Cardiac muscle cell (in vitro differentiated cells and primary cell): ENCODE results near the gene MRPS10. TPM values are rescaled to one million over a fixed set of nuclear protein-coding genes. Genes with fewer than 3 reads are reported as not detected.
A peak's percentile ranks its signal among the peaks of the same experiment; 100 is the strongest.

ENCODE experiments used
- DNase-seq, 2 donors: peaks; one replicate each; pipeline versions ENCODE4 v3.0.0 to v3.0.0-alpha.2; 2010 to 2017; ENCODE audit warnings: low read depth in 1 of 2, low spot score in 1 of 2
- H3K27ac ChIP-seq: fragments of 200-600 bp; sonication (generic); 2 replicates; pipeline ENCODE4 v1.5.1; 2016
- H3K27me3 ChIP-seq: fragments of 200-600 bp; sonication (generic); 2 replicates; pipeline ENCODE4 v1.6.0; 2016; ENCODE audit warnings: control low read depth
- H3K36me3 ChIP-seq: fragments of 200-600 bp; sonication (generic); 2 replicates; pipeline ENCODE4 v1.5.1; 2016; ENCODE audit warnings: control low read depth
- H3K4me1 ChIP-seq: fragments of 200-600 bp; sonication (generic); 2 replicates; pipeline ENCODE4 v1.8.1; 2017; ENCODE audit warnings: low read depth, mild to moderate bottlenecking, mixed run types
- H3K4me3 ChIP-seq: fragments of 200-600 bp; sonication (generic); 2 replicates; pipeline ENCODE4 v1.5.1; 2016; ENCODE audit warnings: mild to moderate bottlenecking
- H3K9me3 ChIP-seq: fragments of 200-600 bp; sonication (generic); 2 replicates; pipeline ENCODE4 v1.5.1; 2017; ENCODE audit warnings: low read depth, mild to moderate bottlenecking, control low read depth
- CTCF ChIP-seq: IDR thresholded peaks from 2 replicates; pipeline ENCODE4 v1.5.1; 2012; ENCODE audit warnings: low read depth, mild to moderate bottlenecking, low read length
- polyA plus RNA-seq: library from polyadenylated mRNA; unstranded; fragments of >200 nt; fragmentation: Nextera tagmentation; extraction: Ambion mirVana; gene quantifications from 2 replicates; pipeline ENCODE4 v1.2.1, GENCODE V29; 2016
- total RNA-seq: library from RNA; depleted of rRNA; stranded (reverse); fragments of >200 nt; gene quantifications from 2 replicates; pipeline ENCODE4 v1.2.3, GENCODE V29; 2016

The MRPS10 gene
- total and polyA plus RNA-seq, 2 experiments from 2014 or later, result 15.8 to 39.8 TPM

- Histone ChIP-seq H3K27ac (no peak overlapping the region), H3K36me3 (peaks cover 8% of the 10 kb centered on the region), H3K9me3 (no peaks in the 10 kb centered on the region), H3K27me3 (no peaks in the 10 kb centered on the region), H3K4me3 (no peak overlapping the region), H3K4me1 (no peaks in the 10 kb centered on the region)
- no peak for TF ChIP-seq CTCF
- DNase-seq, result no peak
These were observed 8.5 kb upstream of the MRPS10 start for GRCh38 chr6:42226161-42226611.

DNA sequence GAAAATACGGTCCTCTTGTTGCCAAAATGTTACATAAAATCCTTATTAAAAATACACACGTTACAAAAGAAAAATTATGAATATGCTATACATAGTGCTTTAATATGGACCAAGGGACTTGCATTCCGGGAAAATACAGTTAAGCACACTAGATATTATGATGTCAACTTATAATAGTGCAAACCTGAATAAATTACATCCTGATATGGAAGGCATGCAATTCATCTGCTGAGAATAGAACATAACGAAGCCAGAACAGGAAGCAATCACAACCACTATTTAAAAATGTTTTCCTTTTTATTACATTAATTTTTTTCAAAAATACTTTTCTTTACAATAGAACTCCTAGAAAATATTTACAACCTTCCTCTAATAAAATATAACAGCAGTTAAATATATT, 7.8 kb upstream of the MRPS10 start:
- Histone ChIP-seq H3K36me3 (peaks cover 8% of the 10 kb centered on the region), H3K4me1 (no peaks in the 10 kb centered on the region), H3K9me3 (no peaks in the 10 kb centered on the region), H3K4me3 (no peak overlapping the region), H3K27ac (no peak overlapping the region), H3K27me3 (no peaks in the 10 kb centered on the region)
- no peak for TF ChIP-seq CTCF
- DNase-seq, result no peak

DNA sequence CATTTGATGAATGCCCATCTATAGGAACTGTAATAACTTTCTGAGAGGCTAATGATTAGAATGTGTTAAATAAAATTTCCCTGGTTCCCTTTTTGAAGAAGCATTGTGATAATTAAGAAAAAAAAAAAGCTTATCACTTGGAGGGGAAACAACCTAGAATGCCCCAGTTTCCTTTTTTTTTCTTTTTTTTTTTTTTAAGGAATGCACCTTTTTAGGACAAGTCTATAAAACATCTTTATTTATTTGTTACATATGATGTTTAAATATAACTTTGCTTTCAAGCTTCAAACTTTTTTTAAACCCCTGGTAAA, 7.3 kb upstream of the MRPS10 start:
- Histone ChIP-seq H3K4me3 (no peak overlapping the region), H3K4me1 (no peaks in the 10 kb centered on the region), H3K27me3 (no peaks in the 10 kb centered on the region), H3K9me3 (no peaks in the 10 kb centered on the region), H3K36me3 (peaks cover 8% of the 10 kb centered on the region), H3K27ac (no peak overlapping the region)
- DNase-seq, result no peak
- no peak for TF ChIP-seq CTCF

DNA sequence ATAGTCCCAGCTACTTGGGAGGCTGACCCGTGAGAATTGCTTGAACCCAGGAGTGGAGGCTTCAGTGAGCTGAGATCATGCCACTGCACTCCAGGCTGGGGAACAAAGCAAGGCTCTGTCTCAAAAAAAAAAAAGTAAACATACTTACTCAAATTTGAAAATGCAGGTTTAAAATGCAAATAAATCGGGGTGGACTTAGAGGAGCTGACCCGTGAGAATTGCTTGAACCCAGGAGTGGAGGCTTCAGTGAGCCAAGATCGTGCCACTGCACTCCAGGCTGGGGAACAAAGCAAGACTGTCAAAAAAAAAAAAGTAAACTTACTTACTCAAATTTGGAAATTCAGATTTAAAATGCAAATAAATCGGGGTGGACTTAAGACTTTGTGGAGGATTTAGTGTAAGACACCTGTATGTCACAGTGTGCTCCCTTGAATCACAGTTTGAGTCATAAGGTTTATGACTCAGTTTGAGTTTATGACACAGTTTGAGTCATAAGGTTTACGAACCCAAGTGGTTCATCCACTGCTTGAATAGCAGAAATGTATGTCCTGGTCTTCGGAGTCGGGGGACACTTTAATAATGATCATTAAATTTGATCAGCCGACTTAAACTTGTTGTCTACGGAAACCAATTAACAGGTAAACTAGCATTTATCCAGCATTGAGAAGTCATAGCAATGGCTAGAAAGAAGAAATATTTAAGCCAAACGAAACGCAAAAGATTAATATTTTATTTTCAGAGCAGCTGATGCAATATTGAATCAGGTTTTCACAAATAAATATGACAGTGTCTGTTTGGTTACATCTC, 6.8 kb upstream of the MRPS10 start:
- Histone ChIP-seq H3K27ac (no peak overlapping the region), H3K36me3 (peaks cover 8% of the 10 kb centered on the region), H3K9me3 (no peaks in the 10 kb centered on the region), H3K4me1 (no peaks in the 10 kb centered on the region), H3K4me3 (no peak overlapping the region), H3K27me3 (no peaks in the 10 kb centered on the region)
- TF ChIP-seq CTCF, result no peak
- DNase-seq, result peak in 1 of 2 donors; percentile 45

DNA sequence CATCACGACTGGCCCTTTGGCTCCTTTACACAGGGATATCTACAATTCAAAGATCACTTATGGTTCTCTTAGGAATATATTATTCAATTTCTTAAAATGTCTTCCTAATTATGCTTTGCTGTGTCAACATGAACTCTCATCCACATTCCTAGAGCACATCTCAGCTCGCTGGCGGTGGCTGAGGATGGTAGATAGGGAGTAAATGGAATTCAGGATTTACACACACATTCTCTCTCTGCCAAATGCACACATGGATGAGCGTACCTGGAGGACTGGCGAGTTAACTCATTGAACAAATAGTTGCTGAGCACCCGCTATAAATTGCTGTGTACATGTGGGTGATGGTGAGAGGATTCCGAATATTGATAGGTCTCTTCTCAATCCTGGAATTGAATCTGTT, 4.8 kb upstream of the MRPS10 start:
- Histone ChIP-seq H3K9me3 (no peaks in the 10 kb centered on the region), H3K4me1 (no peaks in the 10 kb centered on the region), H3K36me3 (peaks cover 3% of the 10 kb centered on the region), H3K27ac (no peak overlapping the region), H3K27me3 (no peaks in the 10 kb centered on the region), H3K4me3 (no peak overlapping the region)
- TF ChIP-seq CTCF, result no peak
- no peak for DNase-seq
